Pancreas (tissue), 10 donors: ENCODE data around the gene MYH16. TPM values are rescaled to one million over a fixed set of nuclear protein-coding genes. Genes with fewer than 3 reads are reported as not detected.
A peak's percentile ranks its signal among the peaks of the same experiment; 100 is the strongest.
"Not testable (repeated sequence)": the region's sequence is repeated elsewhere in the genome, so short reads cannot be mapped to it uniquely, and the experiment has no call there.

Experiments used
- ATAC-seq, 4 donors: fragments of 200-7000 bp; cut with Tn5 transposase; one replicate each; pipeline versions ENCODE4 v1.8.0 to v1.9.1; 2020; ENCODE audit warnings: mild to moderate bottlenecking in 4 of 4, moderate library complexity in 4 of 4
- DNase-seq, 6 donors: peaks; one replicate each; pipeline ENCODE4 v3.0.0-alpha.2; 2020
- FAIRE-seq: peaks from 2 replicates; lab custom pipeline; 2012; peaks lifted over from hg19 to GRCh38; lab: Jason Lieb, UNC
- H3K27ac ChIP-seq, 4 donors: fragments of 200-600 bp; sonication (generic); 1 replicate in 3 of 4; 2 replicates in 1 of 4; pipeline versions ENCODE4 v1.5.0 to v1.8.0; 2020
- H3K27me3 ChIP-seq, 4 donors: fragments of 200-600 bp; one replicate each; pipeline ENCODE4 v1.8.0; 2021
- H3K36me3 ChIP-seq, 3 donors: fragments of 200-600 bp; sonication (generic) in 1 of 3; one replicate each; pipeline versions ENCODE4 v1.5.0 to v1.8.0; 2020 to 2021
- H3K4me1 ChIP-seq, 3 donors: fragments of 200-600 bp; one replicate each; pipeline ENCODE4 v1.8.0; 2021
- H3K4me3 ChIP-seq, 4 donors: fragments of 200-600 bp; sonication (generic) in 2 of 4; one replicate each; pipeline versions ENCODE4 v1.5.0 to v1.8.0; 2020 to 2021
- H3K9me3 ChIP-seq, 4 donors: fragments of 200-600 bp; one replicate each; pipeline ENCODE4 v1.8.0; 2021
- CTCF ChIP-seq, 4 donors: fragments of 200-600 bp; sonication (generic) in 3 of 4; IDR thresholded peaks; one replicate each; pipeline versions ENCODE4 v1.5.0 to v1.8.0; 2021; ENCODE audit warnings: antibody characterized with exemption in 4 of 4
- WGBS, 2 donors: extraction: QIAGEN DNeasy Blood & Tissue Kit; methylation state at CpG; one replicate each; pipeline ENCODE4 v1.1.7; 2013; 5-methylcytosine and 5-hydroxymethylcytosine counted together
- intact Hi-C, 3 donors: fragments of 100-400 bp; cut with DNase I; formaldehyde crosslinking; loops; one replicate each; pipeline versions ENCODE4 v1.11.1 to v1.14.2; 2022
- polyA plus RNA-seq, 2 donors: library from polyadenylated mRNA; stranded (reverse); fragments of 200-250 nt; gene quantifications; one replicate each; pipeline ENCODE4 v1.2.3, GENCODE V29; 2013
- total RNA-seq, 6 donors: library from RNA; stranded (reverse); fragmentation: NEBNext Ultra II Directional in 4 of 6; extraction: Animal tissue kit (Norgen Biotek cat#: 25700) in 4 of 6; gene quantifications; one replicate each; pipeline versions ENCODE4 v1.2.1 to v1.2.4, GENCODE V29; 2021 to 2023
- donor health status: healthy with polysubstance abuse.
- donor health status: DM: no; HTN: no; CAD: no; lungs with moderate emphysema.
- donor health status: DM: no; HTN: no; CAD: no.
- donor health status: control.
- donor health status: control.
- donor health status: Bipolar disorder and iron deficiency.
- donor health status: DM: yes; HTN: yes; CAD: no.
- donor health status: DM: no; HTN: no; CAD: no.
- donor health status: DM: no; HTN: no; CAD: no.
- donor health status: DM: yes; HTN: yes; CAD: no.

Gene MYH16
- total and polyA plus RNA-seq, 8 donors, result 0.02 to 0.09 TPM; not detected in 6

- Histone ChIP-seq H3K27ac (no peak overlapping the region), H3K4me1 (no peaks in the 10 kb centered on the region), H3K4me3 (no peak overlapping the region), H3K27me3 (no peaks in the 10 kb centered on the region), H3K36me3 (no peaks in the 10 kb centered on the region), H3K9me3 (no peaks in the 10 kb centered on the region)
- ATAC-seq (no peak), FAIRE-seq (no peak), DNase-seq (no peak)
- no peak for TF ChIP-seq CTCF (IDR thresholded peaks at IDR 0.05)
- intact Hi-C loops, result no loop called here
- WGBS, 2 donors, result 88 to 89% methylated on average over 7 of the region's 7 CpGs
Measured at GRCh38 chr7:99275496-99275895, 2.9 kb downstream of the MYH16 start.

- intact Hi-C loops, result no loop called here
- no peak for FAIRE-seq
- 75 to 78% methylated on average over 5 of the region's 5 CpGs for WGBS, 2 donors
- TF ChIP-seq CTCF (IDR thresholded peaks at IDR 0.05), result no peak
- no peak for ATAC-seq
- no peak overlapping the region for H3K27ac ChIP-seq
- H3K4me1 ChIP-seq, result no peaks in the 10 kb centered on the region
- H3K27me3 ChIP-seq, result no peaks in the 10 kb centered on the region
- DNase-seq, result no peak
- no peaks in the 10 kb centered on the region for H3K9me3 ChIP-seq
- H3K36me3 ChIP-seq, result no peaks in the 10 kb centered on the region
- H3K4me3 ChIP-seq, result no peak overlapping the region
Measured at GRCh38 chr7:99278180-99278579, 5.5 kb downstream of the MYH16 start.

- H3K4me3 ChIP-seq, FAIRE-seq, H3K4me1 ChIP-seq, H3K27ac ChIP-seq, intact Hi-C loops, DNase-seq, H3K27me3 ChIP-seq, H3K36me3 ChIP-seq, H3K9me3 ChIP-seq, ATAC-seq: not testable (repeated sequence)
- WGBS, 2 donors, result 91% methylated on average over 4 of the region's 4 CpGs
Measured at GRCh38 chr7:99284165-99284564, 11.5 kb downstream of the MYH16 start.

GRCh38 chr7:99287779-99288534, 15.3 kb downstream of the MYH16 start:
- FAIRE-seq, result no peak
- TF ChIP-seq CTCF (IDR thresholded peaks at IDR 0.05), result no peak

GRCh38 chr7:99289185-99289584, 16.5 kb downstream of the MYH16 start:
- Histone ChIP-seq H3K9me3 (no peaks in the 10 kb centered on the region), H3K27me3 (no peaks in the 10 kb centered on the region), H3K36me3 (no peaks in the 10 kb centered on the region), H3K27ac (no peak overlapping the region), H3K4me1 (no peaks in the 10 kb centered on the region), H3K4me3 (no peak overlapping the region)
- ATAC-seq (peak in 2 of 4 donors; percentile 32 to 44), FAIRE-seq (no peak), DNase-seq (no peak)
- WGBS, 2 donors, result 41 to 47% methylated on average over 9 of the region's 9 CpGs
- TF ChIP-seq CTCF (IDR thresholded peaks at IDR 0.05), result no peak
- intact Hi-C loops, result no loop called here

More at GRCh38 chr7:99287779-99288534, 15.3 kb downstream of the MYH16 start:
- no peaks in the 10 kb centered on the region for H3K27me3 ChIP-seq
- intact Hi-C loops, result no loop called here
- ATAC-seq, result no peak
- no peak overlapping the region for H3K4me3 ChIP-seq
- H3K4me1 ChIP-seq, result no peaks in the 10 kb centered on the region
- no peak for DNase-seq
- H3K9me3 ChIP-seq, result no peaks in the 10 kb centered on the region
- 92% methylated on average over 23 of the region's 23 CpGs for WGBS, 2 donors
- no peak overlapping the region for H3K27ac ChIP-seq
- no peaks in the 10 kb centered on the region for H3K36me3 ChIP-seq

- H3K27ac ChIP-seq, ATAC-seq, H3K4me1 ChIP-seq, H3K27me3 ChIP-seq, intact Hi-C loops, H3K9me3 ChIP-seq, DNase-seq, H3K36me3 ChIP-seq, H3K4me3 ChIP-seq, FAIRE-seq: not testable (repeated sequence)
- 80 to 89% methylated on average over 3 of the region's 3 CpGs for WGBS, 2 donors
Measured at GRCh38 chr7:99290148-99290547, 17.5 kb downstream of the MYH16 start.
